Middle frontal gyrus (tissue), 1 donor: ENCODE measurements around the gene FCHSD1.
"Not testable (repeated sequence)": the region's sequence is repeated elsewhere in the genome, so short reads cannot be mapped to it uniquely, and the experiment has no call there.

Source experiments
- DNase-seq: peaks from one replicate; pipeline ENCODE4 v3.0.0-alpha.2; 2015; ENCODE audit warnings: low spot score; ENCODE audit errors: extremely low spot score

FCHSD1 gene

DNA sequence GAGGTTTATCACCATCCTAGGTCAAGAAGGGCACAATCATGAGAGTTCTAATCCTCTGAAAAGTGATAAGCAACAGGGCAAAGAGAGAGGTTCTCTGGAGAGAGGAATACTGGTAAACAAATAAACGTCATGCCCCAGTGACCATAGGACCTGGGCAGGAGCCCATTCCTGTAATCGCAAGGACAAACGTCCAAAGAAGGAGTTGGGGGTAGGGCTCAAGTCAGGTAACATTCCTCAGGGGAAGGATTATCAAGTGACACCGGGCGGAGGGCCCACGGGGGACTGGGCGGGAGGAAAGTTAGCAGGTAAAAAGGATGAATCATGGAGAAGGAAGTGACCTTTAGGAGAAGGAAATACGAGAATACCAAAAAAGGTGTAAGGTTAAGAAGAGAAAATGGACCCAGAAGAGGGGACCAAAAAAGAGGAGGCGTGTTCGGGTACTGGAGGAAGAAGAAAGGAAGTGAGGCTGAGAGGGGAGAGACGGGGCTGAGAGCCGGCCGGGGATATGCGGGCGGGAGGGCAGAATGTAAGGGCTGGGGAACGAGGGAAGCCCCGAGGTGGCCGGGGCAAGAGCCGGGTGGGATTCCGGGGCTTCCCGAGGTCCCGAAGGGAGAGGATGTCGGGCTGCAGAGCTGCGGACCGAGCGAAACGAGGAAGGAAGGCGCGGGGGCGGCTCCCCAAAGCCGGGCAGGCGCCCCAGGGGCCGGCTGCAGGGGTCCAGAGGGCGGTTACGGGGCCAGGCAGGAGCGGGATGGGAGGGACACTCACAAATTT, 33.0 kb downstream of the FCHSD1 start:
- DNase-seq, result no peak

GRCh38 chr5:141617682-141618029, 33.6 kb downstream of the FCHSD1 start:
- DNase-seq, result no peak

- no peak for DNase-seq
These were observed 34.1 kb downstream of the FCHSD1 start for GRCh38 chr5:141617128-141617527.

- DNase-seq, result no peak
These were observed 35.1 kb downstream of the FCHSD1 start for GRCh38 chr5:141615991-141616720.

DNA sequence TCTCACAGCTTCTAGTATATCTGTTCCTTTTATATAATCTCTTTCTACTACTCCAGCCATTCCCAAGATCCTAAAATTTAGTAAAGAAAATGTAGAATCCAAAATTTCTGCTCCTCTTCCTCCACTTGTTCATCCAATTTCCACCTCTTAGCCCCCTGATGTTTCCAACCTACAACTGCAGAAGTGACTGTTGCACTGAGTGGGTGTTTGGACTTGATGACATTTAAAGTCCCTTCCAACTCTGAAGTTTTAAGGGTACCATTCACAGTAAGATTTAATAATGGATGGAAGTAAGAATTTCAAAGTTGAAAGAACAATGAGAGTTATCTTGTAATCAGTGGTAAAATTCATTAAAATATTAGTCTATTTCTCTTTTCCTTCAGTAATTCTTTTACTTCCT, 37.9 kb downstream of the FCHSD1 start:
- no peak for DNase-seq

DNA sequence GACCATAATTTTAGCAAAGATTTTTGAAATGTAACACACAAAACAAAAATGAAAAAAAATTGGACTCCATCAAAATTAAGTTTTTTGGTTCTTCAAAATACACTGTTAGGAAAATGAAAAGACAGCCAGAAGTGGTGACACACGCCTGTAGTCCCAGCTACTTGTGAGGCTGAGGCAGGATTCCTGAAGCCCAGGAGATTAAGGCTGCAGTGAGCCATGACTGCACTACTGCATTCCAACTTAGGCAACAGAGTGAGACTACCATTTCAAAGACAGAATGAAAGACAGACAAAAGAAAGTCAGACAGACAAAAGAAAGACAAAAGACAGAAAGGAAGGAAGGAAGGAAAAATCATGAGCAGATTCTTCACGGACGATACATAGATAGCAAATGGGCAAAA, 39.9 kb downstream of the FCHSD1 start:
- DNase-seq, result no peak

GRCh38 chr5:141609921-141610320, 41.3 kb downstream of the FCHSD1 start:
- not testable (repeated sequence) for DNase-seq

- no peak for DNase-seq
These were observed 42.2 kb downstream of the FCHSD1 start for GRCh38 chr5:141609044-141609443.

- DNase-seq, result no peak
These were observed 42.7 kb downstream of the FCHSD1 start for GRCh38 chr5:141608557-141608956.

DNA sequence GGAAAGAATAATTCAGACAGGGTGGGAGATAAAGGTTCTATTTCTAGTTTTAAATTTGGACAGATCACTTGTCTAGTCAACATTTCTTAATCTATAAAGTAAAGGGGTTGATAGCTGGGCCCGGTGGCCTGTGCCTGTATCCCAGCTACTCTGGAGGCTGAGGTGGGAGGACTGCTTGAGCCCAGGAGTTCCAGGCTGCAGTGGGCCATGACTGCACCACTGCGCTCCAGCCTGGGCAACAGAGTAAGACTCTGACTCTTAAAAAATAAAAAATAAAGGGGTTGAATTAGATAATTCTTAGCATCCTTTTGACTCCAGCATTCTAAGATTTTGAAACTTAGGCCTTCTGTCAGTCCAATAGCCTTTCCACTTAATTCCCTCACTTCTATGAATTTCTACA, 43.2 kb downstream of the FCHSD1 start:
- no peak for DNase-seq

DNA sequence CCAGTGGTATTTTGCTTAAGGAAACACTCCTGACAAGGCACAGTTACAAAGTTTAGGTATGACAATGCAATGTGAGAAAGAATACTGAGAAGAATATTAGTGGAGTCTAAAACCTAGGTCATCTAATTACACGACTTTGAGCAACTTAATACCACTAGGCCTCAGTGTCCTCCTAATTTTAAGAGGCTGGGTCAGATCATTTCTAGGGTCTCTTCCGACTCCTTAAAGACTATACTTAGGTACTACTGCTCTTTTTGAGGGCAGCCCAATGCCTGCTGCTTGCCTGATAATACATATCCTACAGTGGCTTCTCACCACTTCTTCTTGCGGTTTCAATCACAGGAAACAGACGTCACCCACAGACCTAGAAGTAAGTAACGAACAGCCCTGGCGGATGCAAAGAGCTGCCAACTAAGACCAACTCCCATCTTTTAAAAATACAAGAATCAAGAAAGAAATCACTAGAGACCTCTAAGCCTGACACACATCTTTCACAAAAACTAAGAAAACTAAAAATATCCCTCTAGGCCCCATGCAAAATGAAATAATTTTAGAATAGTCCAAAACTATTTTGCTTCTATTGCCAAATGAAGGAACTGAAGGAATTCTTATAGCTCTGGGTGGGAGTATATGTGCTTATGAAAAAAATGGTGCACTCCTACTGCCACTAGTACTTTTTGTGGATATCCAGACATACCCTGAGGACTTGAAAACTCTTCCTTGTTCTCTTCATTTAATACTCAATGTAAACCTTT, 45.5 kb downstream of the FCHSD1 start:
- no peak for DNase-seq

DNA sequence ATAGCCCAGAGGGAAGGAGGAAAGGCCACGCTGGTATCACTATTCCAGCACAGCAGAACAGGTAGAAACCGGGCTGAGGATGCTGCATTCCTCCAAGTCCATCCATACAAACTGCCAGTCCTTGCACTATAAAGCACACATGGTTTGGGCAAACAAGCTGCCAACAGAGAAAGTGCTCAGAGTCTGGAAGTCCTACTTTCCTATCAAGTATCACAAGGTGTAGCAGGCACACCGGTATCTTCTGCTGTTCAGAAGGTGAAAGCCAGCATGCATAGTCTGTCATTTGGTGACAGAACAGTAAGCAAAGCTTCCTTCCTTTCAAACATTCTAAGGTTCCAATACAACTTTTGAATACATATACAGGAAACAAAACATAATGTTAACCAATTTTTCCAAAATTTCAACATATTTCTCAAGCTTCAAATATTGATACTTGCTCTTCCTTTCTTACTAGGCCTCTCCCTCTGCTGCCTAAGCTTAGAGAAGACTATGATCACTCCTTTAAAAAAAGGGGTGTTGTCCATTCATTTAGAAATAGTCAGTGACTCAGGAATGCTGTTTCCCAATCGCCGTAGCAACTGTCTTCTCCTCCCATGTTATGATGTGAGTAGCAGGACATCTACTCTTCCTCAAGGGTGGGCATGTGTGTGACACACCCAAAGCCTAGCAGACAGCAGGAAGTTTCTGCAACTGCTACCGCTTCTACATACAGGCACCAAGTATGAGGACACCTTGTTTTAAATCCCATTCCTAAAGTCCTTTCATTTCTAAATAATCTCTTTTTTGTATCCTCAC, 47.1 kb downstream of the FCHSD1 start:
- DNase-seq, result no peak

DNA sequence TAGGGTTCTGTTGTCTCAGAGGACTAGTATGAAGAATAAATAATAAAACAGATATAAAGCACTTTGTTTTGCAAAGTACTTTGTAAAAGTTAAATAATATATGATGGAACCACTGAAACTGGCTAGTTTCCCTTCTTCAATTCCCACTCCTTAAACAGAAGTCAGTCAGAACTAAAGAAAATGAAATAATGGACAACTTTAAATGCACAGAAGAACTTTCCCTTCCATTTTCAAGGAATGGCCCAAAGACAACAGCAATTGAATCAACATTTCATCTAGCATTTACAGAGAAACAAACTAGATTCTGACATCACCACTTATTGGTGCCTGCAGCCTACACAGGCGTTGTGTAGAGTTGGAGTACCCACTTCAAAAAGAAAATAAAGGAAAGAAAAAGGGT, 48.6 kb downstream of the FCHSD1 start:
- DNase-seq, result no peak

DNA sequence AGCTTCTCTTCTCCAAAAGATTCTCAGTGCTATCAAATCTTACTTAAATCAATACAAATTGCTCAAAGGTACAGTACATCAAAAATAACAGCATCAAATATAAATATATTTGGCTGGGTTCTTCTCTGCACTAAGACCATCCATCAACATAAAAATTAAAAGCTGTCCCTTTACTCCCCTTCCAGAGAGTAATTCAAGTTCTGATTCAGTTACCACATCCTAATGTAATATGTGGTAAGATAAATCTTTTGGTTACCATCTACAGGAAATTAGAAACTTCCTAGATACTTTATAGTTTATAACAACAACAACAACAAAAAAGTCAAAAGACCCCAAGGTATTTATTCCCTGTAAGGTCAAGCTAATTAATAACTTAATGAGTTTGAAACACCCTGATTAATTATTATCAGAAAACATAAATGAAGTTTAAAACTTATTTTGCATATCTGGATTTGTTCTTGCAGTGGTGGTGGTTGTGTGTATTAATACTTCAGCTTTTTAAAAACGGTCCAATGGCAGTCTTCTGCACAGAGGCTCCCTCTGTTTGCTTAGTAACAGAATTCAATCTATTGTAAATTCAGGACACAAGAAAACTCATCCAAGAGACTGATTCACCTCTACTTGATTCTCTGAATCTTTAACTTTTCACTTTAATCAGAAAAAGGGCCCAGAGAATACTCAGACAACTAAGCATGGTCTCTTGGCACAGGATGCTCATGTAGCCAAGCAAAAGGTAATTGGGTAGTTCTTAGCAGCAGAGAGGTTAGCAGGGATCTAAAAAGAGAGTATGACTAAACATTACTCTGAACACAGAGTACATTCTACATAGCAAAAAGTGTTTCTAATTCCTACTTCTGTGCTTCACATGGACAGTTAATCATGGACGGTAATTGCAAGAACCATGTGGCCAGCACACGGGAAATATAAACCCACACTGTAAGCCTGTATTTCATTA, 52.5 kb downstream of the FCHSD1 start:
- no peak for DNase-seq

DNA sequence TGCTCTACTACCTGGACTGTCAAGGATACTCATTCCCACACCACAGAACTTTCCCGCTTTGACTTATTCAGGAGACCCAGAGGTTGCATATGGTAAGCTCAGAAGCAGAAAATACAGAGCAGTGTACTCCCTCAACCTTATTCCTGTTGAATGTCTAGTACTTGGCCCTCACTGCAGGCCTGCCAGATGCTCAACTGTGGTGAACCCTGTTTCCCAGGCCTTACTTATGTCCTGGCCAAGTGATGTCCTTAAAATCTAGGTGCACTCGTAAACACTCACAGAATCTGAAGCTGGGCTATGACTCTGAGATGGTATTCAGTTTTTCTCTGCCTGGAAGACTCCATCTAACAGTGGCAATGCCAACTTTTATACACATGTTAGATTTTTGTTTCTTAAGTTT, 53.4 kb downstream of the FCHSD1 start:
- DNase-seq, result no peak

- no peak for DNase-seq
These were observed 53.8 kb downstream of the FCHSD1 start for GRCh38 chr5:141597394-141597793.

GRCh38 chr5:141596867-141597266, 54.4 kb downstream of the FCHSD1 start:
- no peak for DNase-seq

- DNase-seq, result no peak
These were observed 61.1 kb downstream of the FCHSD1 start for GRCh38 chr5:141590127-141590526.
